NB4 (cell line): ENCODE data around the gene PPAT.
"Not testable (repeated sequence)": the region's sequence is repeated elsewhere in the genome, so short reads cannot be mapped to it uniquely, and the experiment has no call there.

ENCODE experiments used
- DNase-seq: peaks from one replicate; pipeline ENCODE4 v3.0.0; 2010; ENCODE audit warnings: low read depth
- H3K4me3 ChIP-seq: one replicate; pipeline ENCODE4 v1.5.1; 2011; ENCODE audit warnings: mild to moderate bottlenecking, low read depth, low read length, moderate library complexity
- MYC ChIP-seq: IDR thresholded peaks from 2 replicates; pipeline ENCODE4 v1.6.1; 2011; ENCODE audit warnings: low read depth, low read length
- POLR2A ChIP-seq: IDR thresholded peaks from 2 replicates; pipeline ENCODE4 v1.6.1; 2011; ENCODE audit warnings: mild to moderate bottlenecking; ENCODE audit not compliant: insufficient read length; ENCODE audit errors: extremely low read depth
- TF ChIP-seq, protein P1 (sequence below): IDR thresholded peaks from 2 replicates; pipeline ENCODE4 v1.6.1; 2011; ENCODE audit warnings: low read depth, low read length
- TF ChIP-seq, protein P2 (sequence below): IDR thresholded peaks from one replicate; pipeline ENCODE4 v1.5.1; 2012; ENCODE audit warnings: low read depth, low read length

PPAT gene

DNA sequence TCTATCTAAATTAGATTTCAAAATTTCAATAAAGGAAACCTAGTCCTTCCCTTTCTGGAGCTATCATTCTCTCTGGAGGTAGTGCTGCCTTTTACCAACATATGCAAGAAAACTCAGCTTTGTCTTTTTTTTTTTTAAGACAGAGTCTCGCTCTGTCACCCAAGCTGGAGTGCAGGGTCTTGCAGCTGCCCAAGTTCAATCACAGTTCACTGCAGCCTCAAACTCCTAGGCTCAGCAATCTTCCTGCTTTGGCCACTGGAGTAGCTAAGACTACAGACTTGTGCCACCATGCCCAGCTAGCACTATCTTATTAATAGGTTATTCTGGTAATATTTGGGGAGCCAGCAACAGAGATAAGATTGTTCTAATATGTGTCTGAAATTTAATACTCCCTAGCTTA, 60.5 kb downstream of the PPAT start:
- TF ChIP-seq, protein P1, sequence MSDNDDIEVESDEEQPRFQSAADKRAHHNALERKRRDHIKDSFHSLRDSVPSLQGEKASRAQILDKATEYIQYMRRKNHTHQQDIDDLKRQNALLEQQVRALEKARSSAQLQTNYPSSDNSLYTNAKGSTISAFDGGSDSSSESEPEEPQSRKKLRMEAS = no peak
- TF ChIP-seq, protein P2, sequence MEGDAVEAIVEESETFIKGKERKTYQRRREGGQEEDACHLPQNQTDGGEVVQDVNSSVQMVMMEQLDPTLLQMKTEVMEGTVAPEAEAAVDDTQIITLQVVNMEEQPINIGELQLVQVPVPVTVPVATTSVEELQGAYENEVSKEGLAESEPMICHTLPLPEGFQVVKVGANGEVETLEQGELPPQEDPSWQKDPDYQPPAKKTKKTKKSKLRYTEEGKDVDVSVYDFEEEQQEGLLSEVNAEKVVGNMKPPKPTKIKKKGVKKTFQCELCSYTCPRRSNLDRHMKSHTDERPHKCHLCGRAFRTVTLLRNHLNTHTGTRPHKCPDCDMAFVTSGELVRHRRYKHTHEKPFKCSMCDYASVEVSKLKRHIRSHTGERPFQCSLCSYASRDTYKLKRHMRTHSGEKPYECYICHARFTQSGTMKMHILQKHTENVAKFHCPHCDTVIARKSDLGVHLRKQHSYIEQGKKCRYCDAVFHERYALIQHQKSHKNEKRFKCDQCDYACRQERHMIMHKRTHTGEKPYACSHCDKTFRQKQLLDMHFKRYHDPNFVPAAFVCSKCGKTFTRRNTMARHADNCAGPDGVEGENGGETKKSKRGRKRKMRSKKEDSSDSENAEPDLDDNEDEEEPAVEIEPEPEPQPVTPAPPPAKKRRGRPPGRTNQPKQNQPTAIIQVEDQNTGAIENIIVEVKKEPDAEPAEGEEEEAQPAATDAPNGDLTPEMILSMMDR = no peak
- TF ChIP-seq POLR2A = no peak
- TF ChIP-seq MYC = no peak
- no peak for DNase-seq

DNA sequence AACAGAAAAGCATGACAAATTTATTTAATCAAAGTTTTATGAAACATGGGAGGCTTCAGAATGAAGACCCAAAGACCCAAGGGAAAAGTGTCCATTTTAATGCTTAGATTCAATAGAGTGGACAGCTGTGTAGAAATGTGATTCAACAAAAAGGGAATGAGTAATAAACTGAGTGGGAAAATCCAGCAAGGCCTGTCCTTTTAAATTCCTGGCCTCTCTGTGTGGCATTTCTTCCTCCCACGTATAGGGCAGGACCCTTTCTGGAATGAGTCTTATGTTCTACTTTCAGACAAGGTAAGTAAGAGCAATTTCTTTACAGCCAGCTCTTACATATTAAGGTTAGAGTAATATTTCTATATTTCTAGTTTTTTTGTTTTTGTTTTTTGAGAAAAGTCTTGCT, 62.6 kb downstream of the PPAT start:
- H3K4me3 ChIP-seq = no peak overlapping the region
- DNase-seq = no peak
- TF ChIP-seq, protein P1 = no peak
- TF ChIP-seq MYC (no peak), POLR2A (no peak)
- TF ChIP-seq, protein P2 = no peak

More for the DNA sequence above, 60.5 kb downstream of the PPAT start:
- H3K4me3 ChIP-seq = no peak overlapping the region

DNA sequence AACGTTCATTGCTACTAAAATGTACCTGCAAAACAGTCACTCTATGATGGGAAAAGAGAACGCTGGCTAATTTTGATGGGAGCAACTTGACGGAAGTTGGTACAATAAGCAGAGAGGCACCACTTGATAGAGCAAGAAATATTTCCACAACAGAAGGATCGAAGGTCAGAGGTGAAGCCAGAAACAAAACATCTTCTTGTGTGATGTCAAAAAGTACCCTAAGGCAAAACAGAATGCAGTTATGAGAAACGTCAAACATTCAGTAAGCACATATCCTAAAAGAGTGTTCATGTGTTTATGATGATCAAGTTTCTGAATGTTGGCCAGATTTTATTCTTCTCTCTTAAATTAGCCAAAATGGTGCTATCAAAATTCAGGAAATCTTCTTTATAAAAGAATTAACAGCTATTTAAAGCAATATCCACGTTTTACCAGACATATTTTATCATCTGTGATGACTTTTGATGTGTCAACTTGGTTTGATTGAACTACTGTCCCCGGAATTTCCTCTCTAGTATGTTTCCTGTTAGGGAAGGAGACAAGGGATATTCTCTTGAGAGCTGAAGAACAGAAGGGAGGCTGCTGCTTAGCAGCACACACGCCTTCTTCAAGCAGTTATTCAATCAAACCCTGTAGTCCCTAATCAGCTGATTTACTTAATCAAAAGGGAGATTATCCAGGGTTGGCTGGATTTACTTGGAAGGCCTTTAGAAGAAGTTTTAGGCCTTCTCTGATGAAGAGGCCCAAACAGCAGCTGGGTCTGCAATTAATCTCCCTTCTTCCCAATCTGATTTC, 63.8 kb downstream of the PPAT start:
- TF ChIP-seq, protein P2 = no peak
- TF ChIP-seq, protein P1 = no peak
- no peak overlapping the region for H3K4me3 ChIP-seq
- DNase-seq = no peak

DNA sequence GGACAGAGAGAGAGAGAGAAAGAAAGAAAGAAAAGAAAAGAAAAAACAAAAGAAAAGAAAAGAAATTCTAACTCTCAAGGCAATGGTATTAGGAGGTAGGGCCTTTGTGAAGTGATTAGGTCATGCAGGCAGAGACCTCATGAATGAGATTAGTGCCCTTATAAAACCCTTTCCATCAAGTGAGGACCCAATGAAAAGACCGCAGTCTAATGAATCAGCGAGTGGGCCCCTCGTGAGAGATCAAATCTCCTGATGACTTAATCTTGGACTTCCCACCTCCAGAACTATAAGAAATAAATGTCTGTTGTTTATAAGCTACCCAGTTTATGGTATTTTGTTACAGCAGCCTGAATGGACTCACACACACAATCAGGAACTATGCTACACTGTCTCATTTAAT, 65.0 kb downstream of the PPAT start:
- no peak for DNase-seq
- TF ChIP-seq, protein P1 = no peak
- TF ChIP-seq POLR2A (no peak), MYC (no peak)
- TF ChIP-seq, protein P2 = no peak
- H3K4me3 ChIP-seq = no peak overlapping the region

DNA sequence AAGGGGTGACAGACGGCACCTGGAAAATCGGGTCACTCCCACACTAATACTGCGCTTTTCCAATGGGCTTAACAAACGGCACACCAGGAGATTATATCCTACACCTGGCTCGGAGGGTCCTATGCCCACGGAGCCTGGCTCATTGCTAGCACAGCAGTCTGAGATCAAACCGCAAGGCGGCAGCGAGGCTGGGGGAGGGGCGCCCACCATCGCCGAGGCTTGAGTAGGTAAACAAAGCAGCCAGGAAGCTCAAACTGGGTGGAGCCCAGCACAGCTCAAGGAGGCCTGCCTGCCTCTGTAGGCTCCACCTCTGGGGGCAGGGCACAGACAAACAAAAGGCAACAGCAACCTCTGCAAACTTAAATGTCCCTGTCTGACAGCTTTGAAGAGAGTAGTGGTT, 72.4 kb downstream of the PPAT start:
- not testable (repeated sequence) for DNase-seq, H3K4me3 ChIP-seq

DNA sequence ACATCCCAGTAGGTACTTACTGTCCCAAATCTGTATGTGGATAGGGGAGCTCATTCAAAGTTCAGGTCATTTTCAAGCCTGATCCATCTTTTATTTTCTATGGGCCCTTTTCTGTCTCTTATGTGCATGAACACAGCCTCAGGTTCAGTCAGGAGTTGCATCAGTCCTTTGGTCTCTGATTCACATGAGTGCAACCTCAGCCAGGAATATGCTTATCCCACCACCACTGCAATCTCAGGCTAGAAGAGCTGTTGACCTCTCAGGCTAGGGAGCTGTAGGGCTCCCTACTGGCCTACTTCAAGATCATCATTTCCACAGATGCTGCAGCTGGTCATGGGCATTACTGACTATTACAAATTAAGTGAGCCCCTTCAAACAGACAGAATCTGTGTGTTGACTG, 75.3 kb downstream of the PPAT start:
- DNase-seq = peak; percentile 5
- H3K4me3 ChIP-seq = no peak overlapping the region
- TF ChIP-seq, protein P2 = no peak
- TF ChIP-seq, protein P1 = no peak
- no peak for TF ChIP-seq POLR2A
- TF ChIP-seq MYC = no peak
